Measurements from ENCODE around the gene UNK. TPM values are rescaled to one million over a fixed set of nuclear protein-coding genes. Genes with fewer than 3 reads are reported as not detected.

Gene UNK
- total and polyA plus RNA-seq, 9 of the 15 experiments (the other 6 are each of a cell fraction or from before 2014, with no cell fraction given), result 12.8 to 38.6 (median 24.8) TPM

DNA sequence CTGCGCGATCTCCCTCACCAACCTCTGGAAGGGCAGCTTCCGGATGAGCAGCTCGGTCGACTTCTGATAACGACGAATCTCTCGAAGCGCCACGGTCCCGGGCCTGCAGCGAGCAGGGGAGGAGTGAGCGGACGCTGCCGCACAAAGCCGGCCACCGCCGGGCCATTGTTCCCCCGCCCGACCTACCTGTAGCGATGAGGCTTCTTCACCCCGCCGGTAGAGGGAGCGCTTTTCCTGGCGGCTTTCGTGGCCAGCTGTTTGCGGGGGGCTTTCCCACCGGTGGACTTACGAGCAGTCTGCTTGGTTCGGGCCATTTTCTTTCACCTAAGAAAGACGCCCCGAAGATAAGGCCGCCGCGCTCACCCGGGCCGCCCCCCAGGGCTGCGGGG lies 5.8 kb upstream of the UNK start (continued):
- TF ChIP-seq, protein P1, sequence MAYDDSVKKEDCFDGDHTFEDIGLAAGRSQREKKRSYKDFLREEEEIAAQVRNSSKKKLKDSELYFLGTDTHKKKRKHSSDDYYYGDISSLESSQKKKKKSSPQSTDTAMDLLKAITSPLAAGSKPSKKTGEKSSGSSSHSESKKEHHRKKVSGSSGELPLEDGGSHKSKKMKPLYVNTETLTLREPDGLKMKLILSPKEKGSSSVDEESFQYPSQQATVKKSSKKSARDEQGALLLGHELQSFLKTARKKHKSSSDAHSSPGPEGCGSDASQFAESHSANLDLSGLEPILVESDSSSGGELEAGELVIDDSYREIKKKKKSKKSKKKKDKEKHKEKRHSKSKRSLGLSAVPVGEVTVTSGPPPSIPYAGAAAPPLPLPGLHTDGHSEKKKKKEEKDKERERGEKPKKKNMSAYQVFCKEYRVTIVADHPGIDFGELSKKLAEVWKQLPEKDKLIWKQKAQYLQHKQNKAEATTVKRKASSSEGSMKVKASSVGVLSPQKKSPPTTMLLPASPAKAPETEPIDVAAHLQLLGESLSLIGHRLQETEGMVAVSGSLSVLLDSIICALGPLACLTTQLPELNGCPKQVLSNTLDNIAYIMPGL (CRISPR knock-in tag; IDR thresholded peaks at IDR 0.05), result no peak
- no peak for TF ChIP-seq CSDE1 (IDR thresholded peaks at IDR 0.05)
- TF ChIP-seq ZNF79 (CRISPR knock-in tag; IDR thresholded peaks at IDR 0.05; ENCODE audit: low read depth), result no peak
- no peak for TF ChIP-seq ZNF12 (CRISPR knock-in tag; IDR thresholded peaks at IDR 0.05)
- TF ChIP-seq JUN (IDR thresholded peaks at IDR 0.05; ENCODE audit: borderline replicate concordance, low read depth, low read length), result no peak
- TF ChIP-seq JUN (CRISPR knock-in tag; IDR thresholded peaks at IDR 0.05; ENCODE audit: borderline replicate concordance), result 0 out of 2 replicates have a peak, but pooled peaks have one; percentile 30
- TF ChIP-seq ZKSCAN1 (IDR thresholded peaks at IDR 0.05; ENCODE audit: low read depth, low read length), result no peak
- no peak for TF ChIP-seq ZNF347 (CRISPR knock-in tag; IDR thresholded peaks at IDR 0.05; ENCODE audit: low read depth)
- no peak for TF ChIP-seq EZH2 (IDR thresholded peaks at IDR 0.05; ENCODE audit: borderline replicate concordance, low read depth, low read length)
- TF ChIP-seq, protein P2, sequence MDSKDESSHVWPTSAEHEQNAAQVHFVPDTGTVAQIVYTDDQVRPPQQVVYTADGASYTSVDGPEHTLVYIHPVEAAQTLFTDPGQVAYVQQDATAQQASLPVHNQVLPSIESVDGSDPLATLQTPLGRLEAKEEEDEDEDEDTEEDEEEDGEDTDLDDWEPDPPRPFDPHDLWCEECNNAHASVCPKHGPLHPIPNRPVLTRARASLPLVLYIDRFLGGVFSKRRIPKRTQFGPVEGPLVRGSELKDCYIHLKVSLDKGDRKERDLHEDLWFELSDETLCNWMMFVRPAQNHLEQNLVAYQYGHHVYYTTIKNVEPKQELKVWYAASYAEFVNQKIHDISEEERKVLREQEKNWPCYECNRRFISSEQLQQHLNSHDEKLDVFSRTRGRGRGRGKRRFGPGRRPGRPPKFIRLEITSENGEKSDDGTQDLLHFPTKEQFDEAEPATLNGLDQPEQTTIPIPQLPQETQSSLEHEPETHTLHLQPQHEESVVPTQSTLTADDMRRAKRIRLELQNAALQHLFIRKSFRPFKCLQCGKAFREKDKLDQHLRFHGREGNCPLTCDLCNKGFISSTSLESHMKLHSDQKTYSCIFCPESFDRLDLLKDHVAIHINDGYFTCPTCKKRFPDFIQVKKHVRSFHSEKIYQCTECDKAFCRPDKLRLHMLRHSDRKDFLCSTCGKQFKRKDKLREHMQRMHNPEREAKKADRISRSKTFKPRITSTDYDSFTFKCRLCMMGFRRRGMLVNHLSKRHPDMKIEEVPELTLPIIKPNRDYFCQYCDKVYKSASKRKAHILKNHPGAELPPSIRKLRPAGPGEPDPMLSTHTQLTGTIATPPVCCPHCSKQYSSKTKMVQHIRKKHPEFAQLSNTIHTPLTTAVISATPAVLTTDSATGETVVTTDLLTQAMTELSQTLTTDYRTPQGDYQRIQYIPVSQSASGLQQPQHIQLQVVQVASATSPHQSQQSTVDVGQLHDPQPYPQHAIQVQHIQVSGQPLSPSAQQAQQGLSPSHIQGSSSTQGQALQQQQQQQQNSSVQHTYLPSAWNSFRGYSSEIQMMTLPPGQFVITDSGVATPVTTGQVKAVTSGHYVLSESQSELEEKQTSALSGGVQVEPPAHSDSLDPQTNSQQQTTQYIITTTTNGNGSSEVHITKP (IDR thresholded peaks at IDR 0.05; ENCODE audit: partially characterized antibody), result peak; percentile 35
- TF ChIP-seq, protein P3, sequence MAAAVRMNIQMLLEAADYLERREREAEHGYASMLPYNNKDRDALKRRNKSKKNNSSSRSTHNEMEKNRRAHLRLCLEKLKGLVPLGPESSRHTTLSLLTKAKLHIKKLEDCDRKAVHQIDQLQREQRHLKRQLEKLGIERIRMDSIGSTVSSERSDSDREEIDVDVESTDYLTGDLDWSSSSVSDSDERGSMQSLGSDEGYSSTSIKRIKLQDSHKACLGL (CRISPR knock-in tag; IDR thresholded peaks at IDR 0.05; ENCODE audit: borderline replicate concordance, poor library complexity, severe bottlenecking), result no peak
- TF ChIP-seq XRCC5 (IDR thresholded peaks at IDR 0.05; ENCODE audit: low read depth, low read length), result 0 out of 2 replicates have a peak, but pooled peaks have one; percentile 10
- no peak for TF ChIP-seq L3MBTL2 (IDR thresholded peaks at IDR 0.05)
- no peak for TF ChIP-seq ZNF175 (CRISPR knock-in tag; IDR thresholded peaks at IDR 0.05; ENCODE audit: low read depth)
